ENCODE results near the gene NSUN3.
"Not testable (repeated sequence)": the region's sequence is repeated elsewhere in the genome, so short reads cannot be mapped to it uniquely, and the experiment has no call there.

Gene NSUN3

DNA sequence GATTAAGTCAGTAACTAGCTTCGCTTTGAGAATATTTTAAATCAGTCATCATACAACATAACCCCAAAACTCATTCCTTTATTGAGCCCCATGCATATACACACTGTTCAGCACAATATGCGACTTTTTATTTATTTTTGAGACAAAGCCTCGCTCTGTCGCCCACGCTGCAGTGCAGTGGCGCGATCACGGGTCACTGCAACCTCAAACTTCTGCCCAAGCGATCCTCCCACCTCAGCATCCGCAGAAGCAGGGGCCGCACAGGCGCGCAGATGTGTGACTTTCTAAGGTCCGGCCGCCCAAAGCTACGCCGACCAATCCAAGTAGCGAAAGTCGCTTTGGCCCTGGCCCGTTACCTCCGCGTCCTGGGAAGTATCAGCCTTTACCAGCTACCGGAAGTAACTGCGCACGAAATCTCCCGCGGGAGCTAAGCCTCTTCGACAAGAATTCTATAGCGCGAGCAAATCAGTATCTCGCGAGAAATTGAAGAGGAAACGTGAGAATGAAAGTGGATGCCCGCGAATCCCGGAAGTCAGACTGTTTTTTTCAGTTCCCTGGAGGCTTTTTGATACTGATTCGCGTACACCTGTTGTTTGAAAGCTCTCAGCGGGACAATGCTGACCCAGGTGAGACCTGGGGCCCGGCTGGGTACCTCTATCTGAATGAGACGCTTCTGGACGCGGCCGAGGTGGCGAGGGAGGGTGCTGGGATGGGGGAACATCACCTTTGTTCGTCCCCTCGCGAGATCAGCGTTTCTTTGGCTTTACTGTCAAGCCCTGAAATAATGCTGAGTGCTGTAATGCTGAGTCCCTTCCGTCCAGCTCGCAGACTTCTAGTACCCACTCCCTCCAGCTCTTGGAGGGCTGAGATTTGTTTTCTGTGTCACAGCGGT is at the start of gene NSUN3, which contains the start of gene DHFR2:
Gene NSUN3, plus strand, starts transcription at position 549 of the 892 bp plus-strand sequence. Its CDS starts 66 bp downstream, at position 615.
Gene DHFR2, minus strand, starts transcription at position 404 of the 892 bp plus-strand sequence. CDS start 1,405 bp downstream, outside the sequence.
- DNase-seq (ENCODE audit: low spot score): peak; percentile 89

DNA sequence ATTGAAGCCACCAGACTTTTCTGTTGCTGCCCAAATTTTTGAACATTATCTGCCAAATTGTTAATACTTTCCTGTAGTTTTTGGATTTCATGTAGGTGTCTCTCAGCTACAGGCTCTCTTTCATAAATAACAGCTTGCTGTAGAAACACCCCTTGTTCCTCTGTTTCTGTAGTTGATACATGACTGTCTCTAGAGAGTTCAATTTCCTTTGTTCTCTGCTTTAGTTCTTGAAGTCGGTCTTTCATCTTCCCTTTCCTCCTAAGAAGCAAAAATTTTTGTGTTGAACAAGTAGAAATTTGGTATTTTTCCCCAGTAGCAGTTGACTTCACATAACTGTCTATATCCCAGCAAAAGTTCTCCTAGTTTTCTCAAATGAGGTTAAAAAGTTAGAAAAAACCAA is 47.8 kb upstream of the NSUN3 start:
- DNase-seq (ENCODE audit: low spot score): no peak

DNA sequence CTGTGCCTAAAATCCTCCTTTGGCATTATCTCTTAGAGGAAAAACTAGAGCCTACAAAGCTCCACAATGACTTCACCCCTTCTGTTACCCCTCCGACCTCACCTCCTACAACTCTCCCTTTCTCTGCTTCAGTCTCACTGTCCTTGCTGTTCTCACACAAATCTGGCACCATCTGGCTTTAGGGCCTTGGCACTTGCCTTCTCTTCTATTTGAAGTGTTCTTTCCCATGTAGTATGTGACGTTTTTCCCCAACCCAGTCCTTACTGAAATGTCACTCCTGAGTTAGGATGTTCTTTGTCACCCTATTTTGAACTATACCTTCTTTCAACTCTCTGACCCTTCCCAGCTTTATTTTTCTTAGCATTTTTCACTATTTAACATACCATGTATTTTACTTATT is 43.2 kb upstream of the NSUN3 start:
- DNase-seq (ENCODE audit: low spot score): no peak

DNA sequence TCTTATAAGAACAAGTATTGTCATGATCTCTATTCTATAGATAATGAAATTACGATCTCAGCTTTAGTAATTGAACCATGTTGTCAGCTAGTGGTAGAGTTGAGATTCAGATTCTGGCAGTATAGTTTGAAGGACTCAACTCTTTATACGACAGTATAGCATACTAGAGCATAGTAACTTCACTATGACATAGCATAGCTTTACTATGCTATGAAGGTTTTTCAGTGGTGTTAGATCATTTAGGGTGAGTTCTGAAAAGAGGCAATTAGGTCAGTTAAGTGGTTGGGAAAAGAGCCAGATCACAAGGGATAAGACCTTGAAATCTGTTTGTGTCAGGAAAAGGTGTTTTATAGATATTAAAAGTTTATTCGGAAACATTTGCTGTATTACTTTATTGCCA is 42.6 kb upstream of the NSUN3 start:
- DNase-seq (ENCODE audit: low spot score): no peak

DNA sequence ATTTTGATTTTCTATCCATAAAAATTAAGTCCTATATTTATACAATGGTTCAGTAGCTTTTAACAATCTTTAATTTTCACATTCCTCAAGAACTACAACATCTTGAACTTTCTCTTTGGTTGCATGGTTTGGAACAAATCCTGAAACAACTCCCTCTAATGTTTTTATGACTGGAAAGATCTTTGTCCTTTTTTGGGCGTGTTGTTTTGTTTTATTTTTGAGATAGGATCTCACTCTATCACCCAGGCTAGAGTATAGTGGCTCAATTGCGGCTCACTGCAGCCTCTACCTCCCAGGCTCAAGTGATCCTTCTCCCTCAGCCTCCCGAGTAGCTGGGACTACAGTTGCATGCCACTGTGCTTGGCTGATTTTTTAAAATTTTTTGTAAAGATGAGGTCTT is 38.5 kb upstream of the NSUN3 start:
- no peak for DNase-seq (ENCODE audit: low spot score)

DNA sequence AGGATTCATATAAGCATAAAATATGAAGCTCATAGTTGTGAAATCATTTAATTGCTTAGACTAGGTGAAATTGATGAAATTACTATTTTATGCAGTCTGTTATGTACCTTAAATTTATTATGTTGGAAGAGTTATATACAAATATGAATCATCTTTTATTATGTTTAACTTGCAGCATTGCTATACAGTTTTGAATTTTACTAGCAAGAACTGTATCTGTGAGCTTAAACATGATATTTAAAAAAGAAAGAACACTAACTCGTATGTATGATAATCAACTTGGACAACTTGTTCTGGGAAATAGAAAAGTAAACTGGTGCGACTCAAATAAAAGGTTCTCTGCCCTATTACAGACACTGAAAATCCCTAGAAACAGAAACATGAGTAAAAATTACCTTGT is 36.2 kb upstream of the NSUN3 start:
- DNase-seq (ENCODE audit: low spot score): no peak

DNA sequence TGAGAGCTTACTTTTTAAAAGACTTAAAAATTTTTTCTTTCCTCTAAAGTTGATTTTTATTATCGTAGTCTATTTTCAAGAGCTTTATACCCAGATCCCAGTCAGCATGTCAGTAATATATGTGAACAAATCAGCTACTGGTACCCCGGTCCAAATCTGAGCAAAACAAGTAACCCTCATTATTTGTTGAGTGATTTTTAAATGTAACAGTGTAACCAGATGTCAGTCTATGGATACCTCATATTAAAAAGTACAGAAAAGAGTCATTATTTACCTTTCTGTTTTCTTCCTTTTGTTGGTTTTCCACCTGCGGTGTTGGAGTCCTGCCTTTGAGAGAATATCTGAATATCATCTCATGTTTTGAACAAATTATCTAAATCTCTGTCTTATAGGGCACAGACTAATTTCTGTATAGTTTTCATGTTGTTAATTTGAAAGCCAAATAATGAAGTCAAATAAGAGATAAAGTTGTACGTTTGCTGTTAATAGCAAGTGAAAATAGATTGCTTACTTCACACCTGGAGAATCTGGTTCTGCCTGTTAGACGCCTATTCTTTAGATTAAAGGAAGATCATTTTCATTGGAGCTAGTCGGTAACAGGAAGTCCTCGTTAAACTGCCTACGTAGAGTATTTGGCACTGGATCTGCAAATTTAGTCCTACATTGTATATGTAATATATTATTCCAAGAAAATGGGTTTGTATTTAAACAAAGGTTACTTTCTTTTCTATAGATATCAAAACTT is 34.6 kb upstream of the NSUN3 start, which contains the start of gene STX19:
Gene STX19, minus strand, starts transcription at position 505 of the 745 bp plus-strand sequence. CDS start 13,328 bp downstream, outside the sequence.
- no peak for DNase-seq (ENCODE audit: low spot score)

DNA sequence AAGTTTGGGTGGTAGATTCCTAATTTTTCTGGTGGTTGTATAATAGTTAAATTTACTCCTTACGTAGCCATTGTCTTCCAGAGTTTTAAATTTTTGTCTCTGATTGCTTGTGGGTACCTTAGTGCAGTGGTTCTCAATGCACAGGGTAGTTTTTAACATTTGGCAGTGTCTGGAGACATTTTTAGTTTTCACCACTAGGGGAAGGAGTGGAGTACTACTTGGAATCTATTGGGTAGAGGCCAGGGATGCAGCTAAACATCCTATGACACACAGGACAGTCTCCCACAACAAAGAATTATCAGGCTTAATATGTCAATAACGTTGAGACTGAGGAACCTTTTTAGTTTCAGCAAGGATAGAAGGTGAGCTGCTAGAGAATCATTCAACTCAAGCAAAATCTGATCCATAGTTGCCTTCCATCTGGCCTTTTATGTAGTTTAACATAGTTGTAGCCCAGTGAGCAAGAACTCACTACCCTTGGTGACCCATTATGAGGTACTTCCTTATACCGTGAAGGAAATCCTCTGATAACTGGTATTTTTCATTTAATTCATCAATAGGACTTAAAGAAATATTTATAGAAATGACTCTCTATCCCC is 25.9 kb upstream of the NSUN3 start:
- peak; percentile 13 for DNase-seq (ENCODE audit: low spot score)

DNA sequence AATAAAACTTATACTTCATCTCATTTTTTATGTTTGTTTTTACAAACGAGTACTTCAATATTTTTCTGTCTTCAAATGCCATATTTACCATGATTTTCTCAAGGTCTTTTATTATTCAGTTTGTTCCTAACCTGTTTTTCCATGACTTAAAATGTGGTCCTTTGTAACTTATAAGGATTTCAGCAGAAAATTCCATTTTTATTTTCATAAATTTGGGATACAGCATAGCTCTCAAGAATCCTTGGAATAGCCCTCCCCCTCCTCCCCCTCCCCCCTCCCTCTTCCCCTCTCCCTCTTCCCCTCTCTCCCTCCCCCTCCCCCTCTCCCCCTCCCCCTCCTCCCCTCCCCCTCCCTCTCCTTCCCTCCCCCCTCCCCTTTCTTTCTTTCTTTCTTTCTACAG is 19.6 kb upstream of the NSUN3 start:
- DNase-seq (ENCODE audit: low spot score): no peak

DNA sequence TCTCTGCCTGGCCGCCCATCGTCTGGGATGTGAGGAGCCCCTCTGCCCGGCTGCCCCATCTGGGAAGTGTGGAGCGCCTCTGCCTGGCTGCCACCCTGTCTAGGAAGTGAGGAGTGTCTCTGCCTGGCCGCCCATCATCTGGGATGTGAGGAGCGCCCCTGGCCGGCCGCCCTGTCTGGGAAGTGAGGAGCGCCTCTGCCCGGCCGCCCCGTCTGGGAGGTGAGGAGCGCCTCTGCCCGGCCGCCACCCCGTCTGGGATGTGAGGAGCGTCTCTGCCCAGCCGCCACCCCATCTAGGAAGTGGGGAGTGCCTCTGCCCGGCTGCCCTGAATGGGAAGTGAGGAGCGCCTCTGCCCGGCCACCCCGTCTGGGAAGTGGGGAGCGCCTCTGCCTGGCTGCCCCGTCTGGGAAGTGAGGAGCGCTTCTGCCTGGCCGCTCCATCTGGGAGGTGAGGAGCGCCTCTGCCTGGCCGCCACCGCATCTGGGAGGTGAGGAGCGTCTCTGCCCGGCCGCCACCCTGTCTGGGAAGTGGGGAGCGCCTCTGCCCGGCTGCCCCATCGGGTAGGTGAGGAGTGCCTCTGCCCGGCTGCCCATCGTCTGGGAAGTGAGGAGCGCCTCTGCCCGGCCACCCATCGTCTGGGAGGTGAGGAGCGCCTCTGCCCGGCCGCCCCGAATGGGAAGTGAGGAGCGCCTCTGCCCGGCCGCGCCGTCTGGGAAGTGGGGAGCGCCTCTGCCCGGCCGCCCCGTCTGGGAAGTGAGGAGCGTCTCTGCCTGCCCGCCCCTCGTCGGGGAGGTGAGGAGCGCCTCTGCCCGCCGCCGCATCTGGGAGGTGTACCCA is 18.5 kb upstream of the NSUN3 start:
- not testable (repeated sequence) for DNase-seq (ENCODE audit: low spot score)

DNA sequence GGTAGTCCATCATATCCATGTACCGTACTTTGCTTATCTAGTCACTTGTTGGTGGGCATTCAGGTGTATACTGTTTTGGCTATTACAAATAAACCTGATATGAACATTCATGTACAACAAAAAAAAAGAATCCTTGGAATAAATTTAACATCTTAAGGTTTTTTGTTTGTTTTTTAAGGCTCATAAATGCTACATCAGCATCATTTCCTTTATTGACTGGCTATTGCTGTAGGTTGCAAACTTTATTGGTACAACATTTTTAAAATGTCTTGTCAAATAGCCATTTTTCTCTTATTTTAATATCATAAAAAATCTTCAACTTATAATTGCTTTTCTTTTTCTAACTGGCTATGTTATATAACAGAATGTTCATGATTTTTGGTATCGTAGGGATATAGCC is 16.3 kb upstream of the NSUN3 start:
- DNase-seq (ENCODE audit: low spot score): no peak

DNA sequence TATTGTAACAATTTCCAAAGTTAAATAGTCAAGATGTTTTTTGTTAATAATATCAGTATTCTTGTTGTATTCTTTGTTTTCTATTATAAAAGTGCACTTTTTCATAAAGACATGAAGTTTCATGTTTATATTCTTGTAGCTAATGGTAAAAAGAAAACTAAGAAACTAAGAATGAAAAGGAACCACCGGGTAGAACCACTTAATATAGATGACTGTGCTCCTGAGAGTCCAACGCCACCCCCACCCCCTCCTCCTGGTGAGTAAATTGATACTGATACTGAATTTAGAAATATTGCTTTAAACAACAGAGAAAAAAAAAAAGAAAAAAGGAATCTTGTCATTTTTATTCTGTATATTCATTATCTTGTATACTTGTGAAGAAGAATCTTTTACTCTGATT is 13.6 kb upstream of the NSUN3 start:
- DNase-seq (ENCODE audit: low spot score): no peak

DNA sequence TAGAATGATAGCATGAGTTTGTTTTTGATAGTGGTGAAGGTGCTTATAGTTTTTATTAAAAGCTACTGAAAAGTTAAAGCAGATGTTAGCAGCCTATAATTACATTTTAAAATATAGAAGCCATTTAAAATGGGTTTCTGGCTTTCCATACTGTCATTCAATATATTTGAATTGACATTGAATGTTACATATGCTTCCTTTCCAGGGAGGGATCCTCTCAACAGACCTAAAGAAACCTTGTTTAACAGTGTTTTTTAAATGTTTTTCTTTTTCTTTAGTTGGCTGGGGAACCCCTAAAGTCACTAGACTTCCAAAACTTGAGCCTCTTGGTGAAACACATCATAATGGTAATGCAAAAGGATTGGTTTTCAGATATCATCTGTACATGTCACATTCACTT is 12.3 kb upstream of the NSUN3 start:
- DNase-seq (ENCODE audit: low spot score): no peak

DNA sequence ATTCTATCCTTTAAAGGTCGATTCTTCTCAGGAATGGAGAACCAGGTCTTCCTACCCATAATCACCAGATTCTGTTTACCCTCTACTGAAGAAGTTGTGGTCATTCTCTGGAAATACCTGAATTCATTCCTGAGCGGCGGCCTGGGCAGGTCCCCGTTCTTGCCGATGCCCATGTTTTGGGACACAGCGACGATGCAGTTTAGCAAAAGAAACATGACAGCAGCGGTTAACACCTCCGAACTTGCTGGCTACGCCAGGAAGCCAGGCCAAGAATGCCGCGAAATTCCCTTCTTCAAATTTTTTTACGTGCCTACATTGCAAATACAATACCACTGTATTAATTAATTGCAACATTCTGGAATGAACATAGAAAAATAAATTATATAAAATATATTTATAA is 1.6 kb upstream of the NSUN3 start:
- DNase-seq (ENCODE audit: low spot score): no peak

DNA sequence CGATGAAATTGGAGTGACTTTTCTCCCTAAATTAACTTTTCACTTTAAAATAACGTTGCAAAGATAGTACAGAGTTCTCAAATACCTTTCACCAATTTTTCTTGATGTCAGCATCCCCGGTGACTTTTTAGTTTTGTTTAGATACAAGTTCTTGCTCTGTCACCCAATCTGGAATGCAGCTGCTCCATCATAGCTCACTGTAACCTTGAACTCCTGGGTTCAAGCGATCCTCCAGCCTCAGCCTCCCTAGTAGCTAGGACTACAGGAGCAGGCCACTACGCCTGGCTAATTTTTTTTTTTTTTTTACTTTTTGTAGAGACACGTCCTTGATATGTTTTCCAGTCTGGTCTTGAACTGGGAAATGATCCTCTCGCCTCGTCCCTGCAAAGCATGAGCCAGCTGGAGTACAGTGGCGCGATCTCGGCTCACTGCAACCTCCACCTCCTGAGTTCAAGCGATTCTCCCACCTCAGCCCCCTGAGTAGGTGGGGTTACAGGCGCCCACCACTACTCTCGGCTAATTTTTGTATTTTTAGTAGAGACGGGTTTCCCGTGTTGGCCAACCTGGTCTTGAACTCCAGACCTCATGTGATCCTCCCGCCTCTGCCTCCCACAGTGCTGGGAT is 747 bp downstream of the NSUN3 start:
- DNase-seq (ENCODE audit: low spot score): no peak

DNA sequence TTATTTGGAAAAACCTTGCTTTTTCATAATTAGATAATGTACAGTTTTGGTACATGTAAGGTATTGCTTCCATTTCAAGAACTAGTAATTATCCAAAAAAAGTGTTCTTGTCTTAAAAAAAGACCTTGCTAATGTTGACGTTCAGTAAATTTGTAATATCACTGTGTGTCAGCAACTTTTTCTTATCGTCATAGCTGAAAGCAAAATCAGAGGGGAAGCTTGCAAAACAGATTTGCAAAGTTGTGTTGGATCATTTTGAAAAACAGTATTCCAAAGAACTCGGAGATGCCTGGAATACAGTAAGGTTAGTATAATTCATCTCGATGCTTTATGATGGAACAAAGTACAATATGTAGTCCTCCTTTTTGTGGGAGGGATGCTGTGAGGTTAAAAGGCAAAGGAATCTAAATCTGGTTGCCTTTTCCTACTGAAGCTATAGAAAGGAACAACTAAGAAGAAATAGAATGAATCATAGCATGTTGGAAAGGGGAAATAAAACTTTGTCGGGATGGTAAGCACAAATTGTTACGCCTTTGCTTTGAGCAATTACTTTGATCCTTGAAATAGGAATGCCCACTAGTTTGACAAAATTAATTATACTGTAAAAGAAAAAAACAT is 1.5 kb downstream of the NSUN3 start:
- DNase-seq (ENCODE audit: low spot score): no peak

DNA sequence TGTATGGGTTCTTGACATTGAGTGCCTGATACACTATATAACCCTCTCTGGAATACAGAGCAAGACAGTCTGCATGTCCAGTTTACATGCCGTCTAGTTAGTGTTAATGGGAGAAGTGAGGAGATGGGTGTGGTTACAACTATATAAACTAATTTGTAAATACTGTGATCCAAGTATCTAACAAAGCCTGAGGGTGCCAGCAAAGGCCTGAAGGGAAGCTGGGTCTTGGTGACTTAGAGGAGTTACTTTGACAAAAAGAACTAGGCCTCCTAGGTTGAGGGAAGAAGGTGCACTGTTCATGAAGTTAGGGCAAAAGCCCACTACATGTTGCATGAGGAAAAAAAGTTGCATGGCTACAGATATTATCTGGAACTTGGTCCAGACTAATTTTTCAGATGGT is 2.3 kb downstream of the NSUN3 start:
- no peak for DNase-seq (ENCODE audit: low spot score)

DNA sequence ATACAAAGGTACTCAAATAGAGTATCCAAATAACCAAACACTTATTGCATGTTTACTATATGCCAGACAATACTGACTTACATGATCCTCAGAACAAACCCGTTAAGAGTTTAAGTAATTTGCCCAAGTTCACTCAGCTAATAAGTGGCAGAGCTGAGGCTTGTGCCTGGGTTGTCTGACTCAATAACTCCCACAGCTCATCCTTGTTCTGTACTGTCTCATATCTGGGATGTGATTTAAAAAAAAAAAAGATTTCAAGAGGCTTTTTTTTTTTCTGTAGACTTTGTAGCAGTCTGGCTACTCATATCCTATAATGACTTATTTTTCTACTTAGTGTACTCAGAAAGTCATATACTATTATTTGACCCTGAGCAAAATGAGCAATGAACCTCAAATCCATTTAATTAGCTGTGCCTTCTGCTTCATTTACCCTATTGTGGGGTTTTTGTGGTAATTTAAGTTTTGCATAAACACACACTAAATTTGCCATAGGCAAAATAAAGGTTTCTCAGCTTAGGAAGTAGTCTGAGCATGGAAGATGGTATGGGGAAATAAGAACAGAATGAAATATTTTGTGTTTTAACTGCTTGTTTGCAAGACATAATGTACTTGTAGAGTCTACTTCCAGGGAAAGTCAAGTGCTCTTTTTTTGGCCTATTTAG is 3.1 kb downstream of the NSUN3 start:
- DNase-seq (ENCODE audit: low spot score): no peak

DNA sequence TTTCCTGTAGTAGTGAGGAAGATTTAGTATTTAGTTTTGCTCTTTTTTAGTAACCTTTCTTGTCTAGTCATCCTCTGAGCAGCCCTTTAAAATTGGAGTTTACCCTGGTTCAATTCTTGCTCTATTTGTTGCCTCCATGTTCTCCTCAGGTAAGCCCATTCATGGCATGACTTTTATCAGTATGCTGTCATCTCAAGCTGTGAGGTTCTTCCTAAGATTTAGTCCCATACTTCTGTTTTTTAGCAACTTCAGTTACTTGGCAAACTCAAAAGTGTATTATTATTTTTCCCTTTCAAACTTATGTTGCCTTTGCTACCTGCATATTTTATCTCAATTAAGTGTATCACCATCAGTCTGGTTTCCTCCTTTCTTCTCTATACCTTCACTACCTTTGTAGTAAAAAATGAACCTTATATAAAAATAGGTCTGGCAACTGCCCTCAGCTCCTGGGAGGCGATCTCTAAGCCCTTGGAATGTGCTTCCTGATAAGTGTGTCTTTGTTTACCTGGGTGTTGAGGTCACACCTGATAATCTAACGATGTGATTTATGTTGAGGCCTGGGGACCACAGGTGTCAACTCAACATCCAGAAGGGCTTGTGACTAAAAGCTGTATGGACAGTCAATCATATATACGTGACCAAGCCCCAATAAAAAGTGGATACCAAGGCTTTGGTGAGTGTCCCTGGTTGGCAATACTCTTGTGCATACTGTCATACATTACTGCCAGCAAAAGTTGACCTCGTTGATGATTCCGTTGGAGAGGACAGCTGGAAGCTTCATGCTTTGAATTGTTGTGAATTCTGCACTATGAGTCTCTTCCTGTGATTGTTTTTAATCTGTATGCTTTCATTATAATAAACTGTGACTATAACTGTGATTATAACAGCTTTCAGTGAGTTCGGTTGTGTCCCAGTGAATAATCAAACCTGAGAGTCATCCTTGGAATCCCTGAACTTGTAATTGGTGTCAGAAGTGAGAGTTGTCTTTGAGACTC is 3.9 kb downstream of the NSUN3 start:
- no peak for DNase-seq (ENCODE audit: low spot score)

All from CD4-positive, alpha-beta T cell treated with Interleukin-15 for 4 hours (primary cell).